Lower lobe of right lung (tissue), 2 donors: ENCODE data around the gene VENTX. TPM values are rescaled to one million over a fixed set of nuclear protein-coding genes. Genes with fewer than 3 reads are reported as not detected.
"Not testable (repeated sequence)": the region's sequence is repeated elsewhere in the genome, so short reads cannot be mapped to it uniquely, and the experiment has no call there.

Experiments used
- ATAC-seq, 2 donors: fragments of 200-7000 bp; cut with Tn5 transposase; one replicate each; pipeline ENCODE4 v1.9.1; 2020 to 2022; ENCODE audit warnings: mild to moderate bottlenecking in 2 of 2, moderate library complexity in 2 of 2
- DNase-seq: peaks from one replicate; pipeline ENCODE4 v3.0.0-alpha.2; 2020
- H3K27ac ChIP-seq: fragments of 200-600 bp; one replicate; pipeline ENCODE4 v1.8.0; 2022
- H3K27me3 ChIP-seq: fragments of 200-600 bp; one replicate; pipeline ENCODE4 v1.8.0; 2022; ENCODE audit warnings: low read depth
- H3K36me3 ChIP-seq: fragments of 200-600 bp; one replicate; pipeline ENCODE4 v1.8.0; 2022; ENCODE audit warnings: mild to moderate bottlenecking
- H3K4me1 ChIP-seq: fragments of 200-600 bp; one replicate; pipeline ENCODE4 v1.8.0; 2022
- H3K4me3 ChIP-seq: fragments of 200-600 bp; one replicate; pipeline ENCODE4 v1.8.0; 2022; ENCODE audit warnings: mild to moderate bottlenecking
- H3K9me3 ChIP-seq: fragments of 200-600 bp; one replicate; pipeline ENCODE4 v1.8.0; 2022
- CTCF ChIP-seq: fragments of 200-600 bp; IDR thresholded peaks from one replicate; pipeline ENCODE4 v1.8.0; 2022; ENCODE audit warnings: antibody characterized with exemption, mild to moderate bottlenecking
- intact Hi-C: fragments of 100-400 bp; cut with DNase I; formaldehyde crosslinking; loops from one replicate; pipeline ENCODE4 v1.11.0; 2022
- total RNA-seq: library from RNA; stranded (reverse); fragmentation: NEBNext Ultra II Directional; extraction: Animal tissue kit (Norgen Biotek cat#: 25700); gene quantifications from one replicate; pipeline ENCODE4 v1.2.1, GENCODE V29; 2021
- donor health status: DM: no; HTN: yes; CAD: no; lungs with severe emphysema.

VENTX gene
- total RNA-seq, 1 donor from 2014 or later = 4.5 TPM

GRCh38 chr10:133219782-133220181 lies 17.9 kb upstream of the VENTX start:
- no peak for DNase-seq
- intact Hi-C loops = no loop called here
- Histone ChIP-seq H3K36me3 (no peaks in the 10 kb centered on the region), H3K27ac (no peak overlapping the region), H3K4me3 (no peak overlapping the region), H3K27me3 (peaks cover 12% of the 10 kb centered on the region), H3K9me3 (no peaks in the 10 kb centered on the region), H3K4me1 (no peaks in the 10 kb centered on the region)
- ATAC-seq = no peak
- TF ChIP-seq CTCF = no peak

- Histone ChIP-seq H3K36me3 (no peaks in the 10 kb centered on the region), H3K4me3 (no peak overlapping the region), H3K27ac (no peak overlapping the region), H3K9me3 (no peaks in the 10 kb centered on the region), H3K27me3 (peaks cover 28% of the 10 kb centered on the region), H3K4me1 (peaks cover 7% of the 10 kb centered on the region)
- ATAC-seq (no peak), DNase-seq (no peak)
- no peak for TF ChIP-seq CTCF
- intact Hi-C loops = no loop called here
These were observed 16.3 kb upstream of the VENTX start for GRCh38 chr10:133221331-133221730.

GRCh38 chr10:133221756-133222155 lies 15.9 kb upstream of the VENTX start:
- intact Hi-C loops, DNase-seq: not testable (repeated sequence)

GRCh38 chr10:133224076-133224475 lies 13.6 kb upstream of the VENTX start:
- Histone ChIP-seq H3K27ac (no peak overlapping the region), H3K4me1 (peaks cover 7% of the 10 kb centered on the region), H3K27me3 (peaks cover 55% of the 10 kb centered on the region), H3K9me3 (no peaks in the 10 kb centered on the region), H3K36me3 (no peaks in the 10 kb centered on the region), H3K4me3 (no peak overlapping the region)
- DNase-seq (no peak), ATAC-seq (no peak)
- intact Hi-C loops = no loop called here
- TF ChIP-seq CTCF = no peak

More at GRCh38 chr10:133221756-133222155, 15.9 kb upstream of the VENTX start:
- H3K27me3 ChIP-seq = peaks cover 32% of the 10 kb centered on the region
- ATAC-seq, H3K4me3 ChIP-seq, H3K9me3 ChIP-seq, H3K27ac ChIP-seq, H3K36me3 ChIP-seq, H3K4me1 ChIP-seq: not testable (repeated sequence)

GRCh38 chr10:133224756-133225372 lies 12.8 kb upstream of the VENTX start:
- intact Hi-C loops = no loop called here
- no peak for TF ChIP-seq CTCF
- peaks cover 13% of the 10 kb centered on the region for H3K4me1 ChIP-seq
- H3K4me3 ChIP-seq = peak overlapping the region; percentile 21
- DNase-seq (no peak), ATAC-seq (peak; percentile 68 to 90)
- H3K27ac ChIP-seq = peak overlapping the region; percentile 38
- H3K36me3 ChIP-seq = no peaks in the 10 kb centered on the region
- peaks cover 59% of the 10 kb centered on the region for H3K27me3 ChIP-seq
- H3K9me3 ChIP-seq = no peaks in the 10 kb centered on the region

GRCh38 chr10:133225707-133226191 lies 11.9 kb upstream of the VENTX start:
- Histone ChIP-seq H3K4me3 (no peak overlapping the region), H3K36me3 (no peaks in the 10 kb centered on the region), H3K4me1 (peaks cover 14% of the 10 kb centered on the region), H3K27ac (no peak overlapping the region), H3K27me3 (peaks cover 65% of the 10 kb centered on the region), H3K9me3 (no peaks in the 10 kb centered on the region)
- peak in 1 of 2 donors; percentile 5 for ATAC-seq
- no peak for TF ChIP-seq CTCF
- intact Hi-C loops = no loop called here
- no peak for DNase-seq
